MM.1S (cell line): Measurements from ENCODE around the gene PRSS8.
"Not testable (repeated sequence)": the region's sequence is repeated elsewhere in the genome, so short reads cannot be mapped to it uniquely, and the experiment has no call there.

Source experiments
- EZH2 ChIP-seq: fragments of 300-600 bp; sonication (generic); optimal IDR thresholded peaks from 2 replicates; pipeline ENCODE3; 2017; ENCODE audit warnings: low read depth, mild to moderate bottlenecking, antibody characterized with exemption, low read length, mixed read lengths
- TF ChIP-seq, protein P1 (sequence below): fragments of 300-600 bp; sonication (generic); IDR thresholded peaks from 2 replicates; pipeline ENCODE4 v1.5.1; 2016; ENCODE audit warnings: antibody characterized with exemption, low read length, mixed read lengths

DNA sequence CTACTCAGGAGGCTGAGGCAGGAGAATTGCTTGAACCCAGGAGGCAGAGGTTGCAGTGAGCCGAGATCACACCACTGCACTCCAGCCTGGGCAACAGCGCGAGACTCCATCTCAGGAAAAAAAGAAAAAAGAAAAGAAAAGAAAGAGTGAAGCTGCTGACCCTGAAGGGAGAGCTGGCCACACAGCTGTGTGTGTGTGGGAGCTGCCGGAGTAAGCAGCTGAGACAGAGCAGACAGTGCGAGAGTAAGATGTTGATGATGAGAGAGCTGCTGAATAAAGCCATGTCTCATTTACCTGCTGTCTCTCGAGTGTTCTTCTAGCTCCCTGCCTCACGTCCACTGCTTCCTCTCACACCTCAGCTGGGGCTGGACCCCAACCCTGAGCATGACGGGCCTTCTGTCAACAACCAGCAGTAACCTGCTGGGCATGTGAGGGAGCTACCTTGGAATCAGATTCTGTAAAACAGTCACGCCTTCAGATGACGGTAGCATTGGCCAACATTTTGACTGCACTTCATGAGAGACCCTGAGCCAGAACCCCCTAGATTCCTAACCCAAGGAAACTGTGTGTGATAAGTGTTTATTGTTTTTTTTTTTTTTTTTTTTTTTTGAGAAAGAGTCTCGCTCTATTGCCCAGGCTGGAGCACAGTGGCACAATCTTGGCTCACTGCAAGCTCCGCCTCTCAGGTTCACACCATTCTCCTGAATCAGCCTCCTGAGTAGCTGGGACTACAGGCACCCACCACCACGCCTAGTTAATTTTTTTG lies 34.5 kb downstream of the PRSS8 start:
- TF ChIP-seq, protein P1, sequence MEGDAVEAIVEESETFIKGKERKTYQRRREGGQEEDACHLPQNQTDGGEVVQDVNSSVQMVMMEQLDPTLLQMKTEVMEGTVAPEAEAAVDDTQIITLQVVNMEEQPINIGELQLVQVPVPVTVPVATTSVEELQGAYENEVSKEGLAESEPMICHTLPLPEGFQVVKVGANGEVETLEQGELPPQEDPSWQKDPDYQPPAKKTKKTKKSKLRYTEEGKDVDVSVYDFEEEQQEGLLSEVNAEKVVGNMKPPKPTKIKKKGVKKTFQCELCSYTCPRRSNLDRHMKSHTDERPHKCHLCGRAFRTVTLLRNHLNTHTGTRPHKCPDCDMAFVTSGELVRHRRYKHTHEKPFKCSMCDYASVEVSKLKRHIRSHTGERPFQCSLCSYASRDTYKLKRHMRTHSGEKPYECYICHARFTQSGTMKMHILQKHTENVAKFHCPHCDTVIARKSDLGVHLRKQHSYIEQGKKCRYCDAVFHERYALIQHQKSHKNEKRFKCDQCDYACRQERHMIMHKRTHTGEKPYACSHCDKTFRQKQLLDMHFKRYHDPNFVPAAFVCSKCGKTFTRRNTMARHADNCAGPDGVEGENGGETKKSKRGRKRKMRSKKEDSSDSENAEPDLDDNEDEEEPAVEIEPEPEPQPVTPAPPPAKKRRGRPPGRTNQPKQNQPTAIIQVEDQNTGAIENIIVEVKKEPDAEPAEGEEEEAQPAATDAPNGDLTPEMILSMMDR: not testable (repeated sequence)
- TF ChIP-seq EZH2: not testable (repeated sequence)
